ENCODE measurements around the gene RASSF4.

DNA sequence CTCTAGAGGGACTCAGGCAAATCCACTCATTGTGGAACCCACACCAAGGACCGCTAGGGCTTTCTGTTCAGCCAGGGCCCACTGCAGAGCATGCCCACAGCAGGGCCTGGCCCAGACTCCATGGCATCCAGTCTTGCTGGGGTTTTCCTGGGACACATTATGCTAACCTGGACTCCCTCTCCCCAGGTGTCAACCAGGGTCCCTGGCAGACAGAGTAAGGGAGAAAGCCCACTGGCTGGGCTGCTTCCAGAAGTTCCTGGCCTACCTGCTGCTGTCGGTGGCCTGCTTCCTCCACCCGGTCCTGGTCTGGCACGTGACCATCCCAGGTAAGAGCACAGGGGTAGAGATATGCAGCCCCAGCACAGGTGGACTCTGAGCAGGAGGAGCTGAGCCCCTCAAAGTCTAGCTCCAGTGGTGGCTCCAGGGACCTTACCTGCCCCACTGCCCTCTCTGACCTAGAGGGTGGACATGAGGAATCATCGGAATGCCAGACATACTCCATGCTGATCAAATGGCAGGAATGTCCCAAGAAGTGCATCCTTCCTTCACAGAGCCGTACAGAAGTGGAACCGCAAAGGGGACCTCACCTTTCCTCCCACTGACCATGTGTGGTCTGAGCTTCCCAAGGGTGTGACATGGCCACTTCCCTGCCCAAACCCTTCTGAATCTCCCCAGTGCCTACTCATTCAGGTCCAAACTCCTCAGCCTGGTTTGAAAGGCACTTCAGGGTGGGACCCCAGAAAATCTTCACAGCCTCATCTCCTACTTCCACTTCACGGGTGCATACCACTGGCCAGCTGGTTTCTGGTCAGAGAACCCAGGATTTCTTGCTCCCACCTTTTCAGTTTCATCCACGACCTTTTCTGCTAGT, 25.9 kb upstream of the RASSF4 start:
- no peak for TF ChIP-seq POLR2AphosphoS5 (IDR thresholded peaks at IDR 0.05)
- TF ChIP-seq POLR2A (IDR thresholded peaks at IDR 0.05): no peak
- TF ChIP-seq, protein P1, sequence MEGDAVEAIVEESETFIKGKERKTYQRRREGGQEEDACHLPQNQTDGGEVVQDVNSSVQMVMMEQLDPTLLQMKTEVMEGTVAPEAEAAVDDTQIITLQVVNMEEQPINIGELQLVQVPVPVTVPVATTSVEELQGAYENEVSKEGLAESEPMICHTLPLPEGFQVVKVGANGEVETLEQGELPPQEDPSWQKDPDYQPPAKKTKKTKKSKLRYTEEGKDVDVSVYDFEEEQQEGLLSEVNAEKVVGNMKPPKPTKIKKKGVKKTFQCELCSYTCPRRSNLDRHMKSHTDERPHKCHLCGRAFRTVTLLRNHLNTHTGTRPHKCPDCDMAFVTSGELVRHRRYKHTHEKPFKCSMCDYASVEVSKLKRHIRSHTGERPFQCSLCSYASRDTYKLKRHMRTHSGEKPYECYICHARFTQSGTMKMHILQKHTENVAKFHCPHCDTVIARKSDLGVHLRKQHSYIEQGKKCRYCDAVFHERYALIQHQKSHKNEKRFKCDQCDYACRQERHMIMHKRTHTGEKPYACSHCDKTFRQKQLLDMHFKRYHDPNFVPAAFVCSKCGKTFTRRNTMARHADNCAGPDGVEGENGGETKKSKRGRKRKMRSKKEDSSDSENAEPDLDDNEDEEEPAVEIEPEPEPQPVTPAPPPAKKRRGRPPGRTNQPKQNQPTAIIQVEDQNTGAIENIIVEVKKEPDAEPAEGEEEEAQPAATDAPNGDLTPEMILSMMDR (IDR thresholded peaks at IDR 0.05): no peak
- TF ChIP-seq EP300 (IDR thresholded peaks at IDR 0.05): no peak
